Measurements from ENCODE around the gene PPP2R5D.

GRCh38 chr6:42973926-42974325 lies 10.4 kb upstream of the PPP2R5D start:
- TF ChIP-seq TAF1 (IDR thresholded peaks at IDR 0.05; ENCODE audit: low read depth) = no peak
- no peak for TF ChIP-seq TEAD4 (IDR thresholded peaks at IDR 0.05)
- no peak for TF ChIP-seq MAX (IDR thresholded peaks at IDR 0.05)
- no peak for TF ChIP-seq TCF12 (IDR thresholded peaks at IDR 0.05; ENCODE audit: low read depth)
- no peak for TF ChIP-seq EGR1 (IDR thresholded peaks at IDR 0.05)
- TF ChIP-seq FOXM1 (IDR thresholded peaks at IDR 0.05; ENCODE audit: borderline replicate concordance, low read depth) = no peak
- no peak for TF ChIP-seq USF1 (IDR thresholded peaks at IDR 0.05)
